M059J (cell line): ENCODE data around the gene HTRA1. TPM values are rescaled to one million over a fixed set of nuclear protein-coding genes. Genes with fewer than 3 reads are reported as not detected.

ENCODE experiments used
- DNase-seq: peaks from one replicate; pipeline ENCODE4 v3.0.0-alpha.2; 2012; ENCODE audit warnings: low read depth
- total RNA-seq: library from RNA; depleted of rRNA; stranded (reverse); fragments of >200 nt; shearing (Covaris generic); gene quantifications from 2 replicates; pipeline ENCODE4 v1.2.3, GENCODE V29; 2014

HTRA1 gene
- total RNA-seq, 1 experiment from 2014 or later, result 85.5 TPM

DNA sequence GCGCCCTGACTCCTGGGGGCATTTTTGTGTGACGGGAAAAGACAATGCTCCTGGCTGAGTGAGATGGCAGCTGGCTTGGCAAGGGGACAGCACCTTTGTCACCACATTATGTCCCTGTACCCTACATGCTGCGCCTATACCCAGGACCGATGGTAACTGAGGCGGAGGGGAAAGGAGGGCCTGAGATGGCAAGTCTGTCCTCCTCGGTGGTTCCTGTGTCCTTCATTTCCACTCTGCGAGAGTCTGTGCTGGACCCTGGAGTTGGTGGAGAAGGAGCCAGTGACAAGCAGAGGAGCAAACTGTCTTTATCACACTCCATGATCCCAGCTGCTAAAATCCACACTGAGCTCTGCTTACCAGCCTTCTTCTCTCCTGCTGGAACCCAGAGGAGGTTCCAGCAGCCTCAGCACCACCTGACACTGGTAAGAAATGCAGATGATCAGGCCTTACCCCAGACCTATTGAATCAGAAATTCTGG is 6.7 kb upstream of the HTRA1 start, which contains the start of gene ARMS2:
ARMS2 (plus strand) TSS at position 51 of the 478 bp plus-strand sequence; CDS start at position 126, 75 bp downstream.
- DNase-seq, result no peak

DNA sequence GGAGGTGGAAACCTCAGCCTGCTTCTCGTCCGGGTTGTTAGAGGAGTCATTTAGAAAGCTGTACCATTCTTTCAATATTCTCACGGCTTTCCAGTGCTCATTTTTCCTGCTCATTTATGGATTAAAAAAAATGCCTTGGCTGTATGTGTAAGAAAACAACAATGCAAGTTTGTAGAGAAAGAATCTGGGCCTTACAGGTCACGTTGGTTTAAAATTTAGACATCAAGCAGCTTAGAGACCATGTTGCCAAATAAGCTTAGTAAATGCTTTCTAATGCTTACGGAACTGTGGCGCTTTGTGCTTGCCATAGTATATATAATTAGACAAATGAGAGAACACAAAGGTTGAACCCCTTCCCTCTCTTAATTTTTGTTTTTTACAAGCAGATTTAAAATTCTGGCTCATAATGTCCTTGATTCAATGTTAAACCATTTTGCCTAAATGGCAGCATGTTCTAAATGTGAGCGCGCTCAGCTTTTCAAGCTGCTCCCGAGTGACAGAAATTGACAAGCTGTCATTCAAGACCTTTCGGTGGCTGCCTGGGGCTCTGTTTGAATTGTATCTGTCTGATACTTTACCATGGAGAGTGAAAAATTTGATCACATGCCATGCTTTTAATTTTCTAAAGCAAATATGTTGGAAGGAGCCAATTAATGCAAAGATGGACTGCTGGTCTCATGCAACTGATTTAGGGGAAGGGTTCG is 5.8 kb upstream of the HTRA1 start:
- no peak for DNase-seq

DNA sequence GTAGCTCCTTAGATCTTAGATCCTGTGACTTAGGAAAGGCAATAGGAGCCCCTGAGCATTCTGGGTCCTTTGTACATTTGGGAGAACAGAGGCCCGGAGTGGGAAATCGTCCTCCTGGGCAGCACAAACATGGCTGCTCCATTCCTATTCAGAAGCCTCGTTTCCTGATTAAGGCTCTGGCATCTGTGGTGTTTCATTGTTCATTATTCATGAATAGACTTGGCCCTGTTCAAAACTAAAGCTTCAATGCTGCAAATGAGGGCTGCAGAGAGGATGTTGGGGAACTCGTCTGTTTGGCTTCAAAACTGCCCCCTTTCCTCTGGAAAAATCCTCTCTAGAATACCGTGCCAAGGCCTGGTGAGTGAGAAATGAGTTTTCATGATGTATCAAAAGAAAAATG is 3.4 kb upstream of the HTRA1 start:
- DNase-seq, result no peak

DNA sequence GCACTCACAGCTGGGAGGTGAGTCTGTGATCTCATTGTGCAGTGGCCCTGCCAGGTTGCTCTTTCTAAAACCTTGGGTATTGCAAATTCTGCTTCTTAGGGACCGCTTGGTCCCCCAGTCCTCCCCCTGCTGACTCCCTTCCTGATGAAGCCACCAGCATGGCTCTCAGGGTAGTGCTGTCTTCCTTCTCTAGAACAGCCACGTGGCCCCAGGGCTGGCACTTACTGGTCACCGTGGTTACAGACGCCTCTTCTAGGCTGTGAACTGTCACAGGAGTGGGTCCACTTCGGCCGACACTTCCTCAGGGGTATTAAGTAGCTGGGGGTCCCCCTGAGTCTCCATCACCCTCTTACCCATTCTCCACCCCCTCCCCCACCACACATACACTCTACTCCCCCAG is 2.7 kb upstream of the HTRA1 start:
- DNase-seq, result no peak

DNA sequence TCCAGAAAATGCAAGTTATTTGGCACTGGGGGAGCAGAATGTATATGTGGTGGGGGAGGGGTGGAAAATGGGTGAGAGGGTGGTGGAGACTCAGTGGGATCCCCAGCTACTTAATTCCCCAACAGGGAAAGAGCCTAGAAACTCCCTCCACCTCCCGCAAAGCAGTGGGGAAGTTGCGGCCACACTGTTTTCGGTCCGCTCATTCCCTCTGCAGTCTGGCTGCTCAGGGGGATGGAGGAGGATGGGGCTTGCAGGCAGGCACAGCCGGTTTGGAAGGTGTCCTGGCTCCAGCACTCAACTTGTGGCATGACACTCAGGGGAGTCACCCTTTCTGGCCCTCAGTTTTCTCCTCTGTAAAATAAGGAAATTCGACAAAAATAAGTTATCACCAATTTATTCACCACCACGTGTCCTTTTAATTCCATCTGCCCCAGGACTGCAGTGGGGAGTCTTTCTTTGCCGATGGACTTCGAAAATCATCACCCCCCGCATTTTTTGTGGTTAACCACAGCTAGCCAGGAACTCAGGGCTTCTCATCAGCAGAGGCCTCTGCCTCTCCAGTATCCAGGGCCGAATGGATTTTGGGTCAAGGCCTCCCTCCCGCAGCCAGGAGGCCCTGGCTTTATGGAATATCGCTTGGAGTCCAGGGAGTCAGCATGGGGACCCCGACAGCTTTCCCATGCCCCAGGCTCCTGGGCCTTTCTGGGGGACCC is 1.6 kb upstream of the HTRA1 start:
- DNase-seq, result peak; percentile 79

DNA sequence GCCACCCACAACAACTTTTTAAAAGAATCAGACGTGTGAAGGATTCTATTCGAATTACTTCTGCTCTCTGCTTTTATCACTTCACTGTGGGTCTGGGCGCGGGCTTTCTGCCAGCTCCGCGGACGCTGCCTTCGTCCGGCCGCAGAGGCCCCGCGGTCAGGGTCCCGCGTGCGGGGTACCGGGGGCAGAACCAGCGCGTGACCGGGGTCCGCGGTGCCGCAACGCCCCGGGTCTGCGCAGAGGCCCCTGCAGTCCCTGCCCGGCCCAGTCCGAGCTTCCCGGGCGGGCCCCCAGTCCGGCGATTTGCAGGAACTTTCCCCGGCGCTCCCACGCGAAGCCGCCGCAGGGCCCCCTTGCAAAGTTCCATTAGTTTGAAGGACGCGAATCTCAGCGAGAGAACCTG is 461 bp upstream of the HTRA1 start:
- DNase-seq, result no peak

DNA sequence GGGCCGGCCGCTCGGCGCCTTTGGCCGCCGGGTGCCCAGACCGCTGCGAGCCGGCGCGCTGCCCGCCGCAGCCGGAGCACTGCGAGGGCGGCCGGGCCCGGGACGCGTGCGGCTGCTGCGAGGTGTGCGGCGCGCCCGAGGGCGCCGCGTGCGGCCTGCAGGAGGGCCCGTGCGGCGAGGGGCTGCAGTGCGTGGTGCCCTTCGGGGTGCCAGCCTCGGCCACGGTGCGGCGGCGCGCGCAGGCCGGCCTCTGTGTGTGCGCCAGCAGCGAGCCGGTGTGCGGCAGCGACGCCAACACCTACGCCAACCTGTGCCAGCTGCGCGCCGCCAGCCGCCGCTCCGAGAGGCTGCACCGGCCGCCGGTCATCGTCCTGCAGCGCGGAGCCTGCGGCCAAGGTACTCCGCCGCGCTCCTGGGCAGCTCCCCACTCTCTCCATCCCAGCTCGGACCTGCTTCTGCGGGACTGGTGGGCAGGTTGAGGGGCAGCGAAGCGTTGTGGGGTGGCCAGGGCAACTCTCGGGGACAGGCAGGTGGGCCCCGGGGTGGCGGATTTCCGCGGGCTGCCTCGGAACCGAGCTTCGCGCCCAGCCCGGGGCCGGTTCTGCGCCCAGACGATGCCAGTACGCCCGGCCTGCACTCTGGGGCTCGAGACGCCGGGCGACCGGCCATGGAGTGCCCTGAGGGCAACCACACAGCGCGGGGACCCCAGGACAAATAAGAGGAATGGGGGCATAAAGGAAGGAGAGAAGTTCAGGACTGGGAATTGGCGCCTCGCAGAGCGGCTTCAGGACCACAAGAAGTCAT is 578 bp downstream of the HTRA1 start:
- DNase-seq, result peak; percentile 31

DNA sequence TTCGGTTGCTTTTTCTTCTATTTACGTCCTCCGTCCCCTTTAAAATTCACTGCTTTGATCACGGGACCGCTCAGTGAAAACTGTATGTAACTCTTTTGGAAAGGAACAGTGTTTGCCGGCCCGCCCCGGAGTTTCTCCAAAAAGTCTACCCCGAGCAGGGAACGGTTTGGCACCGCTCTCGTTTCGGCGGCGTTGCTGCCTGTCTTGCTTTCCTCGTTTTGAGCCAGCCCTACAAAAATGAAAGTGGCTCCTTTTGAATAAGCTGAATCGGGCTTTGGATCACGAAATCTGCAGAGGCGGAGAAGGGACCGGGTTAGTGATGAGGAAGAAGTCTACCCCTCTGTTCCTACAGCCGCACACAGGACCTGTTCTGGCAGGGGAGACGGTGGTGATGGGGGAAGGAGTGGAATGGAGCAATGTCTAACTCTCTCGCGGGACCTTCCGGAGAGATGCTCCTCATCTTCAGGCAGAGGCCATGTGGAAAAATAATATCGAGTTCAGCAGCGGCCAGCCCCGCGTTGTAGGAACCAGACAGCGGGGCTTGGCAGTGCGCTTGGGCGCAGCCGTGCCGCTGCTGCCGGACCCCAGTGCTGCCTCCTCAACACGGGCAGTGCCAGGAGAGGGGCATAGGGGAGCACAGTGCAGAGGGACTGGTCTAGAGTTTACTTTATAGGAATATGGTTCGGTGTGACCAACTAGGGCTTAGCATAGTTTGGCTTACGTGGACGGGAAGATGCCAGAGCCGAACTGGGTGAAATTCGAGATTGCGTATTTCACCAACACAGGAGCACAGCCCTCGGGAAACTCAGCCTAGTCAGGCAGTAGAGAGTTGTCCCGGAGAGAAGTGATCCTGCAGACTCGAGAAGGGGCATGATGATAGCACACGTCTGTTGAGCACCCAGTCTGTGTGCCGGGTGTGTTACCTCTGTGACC is 1.4 kb downstream of the HTRA1 start:
- DNase-seq, result peak; percentile 42

DNA sequence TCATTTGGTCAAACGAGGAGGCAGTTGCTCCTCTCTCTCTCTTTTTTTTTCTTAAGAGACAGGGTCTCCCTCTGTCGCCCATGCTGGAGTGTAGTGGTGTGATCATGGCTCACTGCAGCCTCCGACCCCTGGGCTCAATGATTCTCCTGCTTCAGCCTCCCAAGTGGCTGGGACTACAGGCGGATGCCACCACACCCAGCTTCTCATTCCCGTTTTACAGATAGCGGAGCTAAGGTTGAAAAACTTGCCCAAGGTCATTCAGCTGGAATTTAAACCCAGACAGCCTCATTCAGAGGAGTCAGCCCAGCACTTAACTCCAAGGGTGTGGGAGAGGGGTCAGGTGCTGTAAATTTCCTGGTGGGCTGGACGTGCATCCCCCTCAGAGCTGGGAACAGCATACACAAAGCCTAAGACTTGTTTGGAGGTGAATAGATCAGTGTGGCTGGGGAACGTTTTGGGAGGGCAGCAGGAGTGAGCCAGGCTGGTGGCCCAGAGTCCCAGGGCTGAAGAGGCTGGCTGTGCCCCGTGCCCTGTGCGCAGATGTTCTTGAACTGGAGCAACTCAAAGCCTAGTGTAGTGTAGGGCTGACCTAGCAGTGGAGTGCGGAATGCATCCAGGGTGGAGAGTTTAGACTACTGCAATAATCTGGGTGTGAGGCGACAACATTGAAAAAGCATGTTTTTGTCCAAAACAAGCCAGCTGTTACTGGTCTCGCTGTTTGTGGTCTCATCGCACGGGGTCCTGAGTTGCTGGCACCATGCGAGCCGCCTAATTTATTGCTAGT is 2.3 kb downstream of the HTRA1 start:
- DNase-seq, result no peak

DNA sequence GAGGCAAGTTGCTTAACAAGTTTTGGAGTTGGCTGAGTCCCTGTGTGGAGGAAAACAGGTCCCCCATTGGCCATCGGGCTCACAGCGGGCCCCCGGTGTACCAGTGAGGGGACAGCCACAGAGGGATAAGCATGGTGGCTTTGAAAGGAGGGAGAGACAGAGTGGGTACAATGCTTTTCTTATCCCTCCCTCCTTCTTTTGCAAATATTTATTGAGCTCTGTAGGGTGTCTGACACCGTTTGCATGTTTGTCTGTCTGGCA is 2.8 kb downstream of the HTRA1 start:
- DNase-seq, result no peak

DNA sequence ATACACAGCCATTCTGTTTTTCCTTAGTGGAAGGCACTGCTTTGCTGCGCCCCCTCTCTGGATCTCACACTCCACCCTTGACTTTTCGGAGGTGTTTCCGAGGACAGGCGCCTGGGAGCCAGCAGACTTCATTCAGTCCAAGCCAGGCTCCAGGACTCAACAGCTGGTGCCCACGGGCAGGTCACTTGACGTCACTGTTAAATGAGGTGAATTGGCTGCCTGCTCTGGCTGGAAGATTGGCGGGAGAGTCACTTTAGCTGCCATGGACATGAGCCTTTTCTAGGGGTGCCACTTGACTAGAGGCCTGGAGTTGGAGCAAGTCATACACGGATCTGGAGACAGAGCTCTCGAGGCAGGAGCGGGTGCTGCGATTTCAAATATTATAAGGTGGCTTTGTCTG is 3.2 kb downstream of the HTRA1 start:
- no peak for DNase-seq

DNA sequence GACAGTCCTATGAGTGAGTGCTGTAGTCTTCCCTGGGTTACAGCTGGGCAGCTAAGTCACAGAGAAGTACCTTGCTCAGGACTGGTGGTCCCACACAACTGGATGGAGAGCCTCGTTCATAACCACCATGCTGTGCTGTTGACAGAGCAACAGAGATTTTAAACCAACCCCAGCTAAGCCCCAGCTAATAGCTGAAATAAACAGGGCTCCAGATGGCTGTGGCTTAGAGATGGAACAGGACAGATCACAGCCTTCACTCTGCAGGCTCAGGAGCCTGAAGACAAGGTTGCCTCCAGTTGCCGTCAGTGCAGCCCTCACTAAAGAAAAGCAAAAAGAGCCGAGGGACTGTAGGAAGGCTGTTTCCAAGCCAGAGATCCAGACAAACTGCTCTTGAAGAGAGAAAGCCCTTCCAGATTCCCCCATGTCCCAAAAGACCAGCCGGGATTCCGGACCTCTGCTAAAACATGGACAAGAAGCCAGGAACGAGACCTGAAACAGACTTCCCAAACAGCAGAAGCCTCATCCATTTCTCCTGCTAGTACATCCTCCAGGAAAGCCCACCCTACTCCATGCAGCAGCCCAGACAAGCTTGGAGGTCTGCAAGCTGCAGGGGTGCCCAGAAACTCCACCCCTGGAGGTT is 4.2 kb downstream of the HTRA1 start:
- no peak for DNase-seq

DNA sequence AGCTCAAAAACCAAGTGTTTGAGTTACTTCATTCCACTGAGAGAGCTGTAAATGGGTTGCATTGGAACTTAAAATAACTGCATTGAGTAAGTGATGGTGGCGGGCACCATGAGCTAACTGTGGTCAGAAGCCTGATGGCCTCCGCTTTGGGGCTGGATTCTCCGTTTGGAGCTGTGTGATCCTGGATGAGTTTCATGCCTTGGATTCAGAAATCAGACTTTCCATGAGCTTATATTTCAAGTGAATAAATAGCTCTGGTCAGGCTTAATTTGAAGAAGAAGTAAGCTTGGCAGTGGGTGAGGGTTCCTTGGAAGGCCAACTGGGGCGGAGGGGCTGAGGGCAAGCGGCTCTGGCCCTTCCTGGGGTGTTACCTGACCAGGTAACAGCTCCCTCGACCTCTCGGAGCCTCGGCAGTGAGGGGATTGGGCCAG is 5.6 kb downstream of the HTRA1 start:
- DNase-seq, result no peak

DNA sequence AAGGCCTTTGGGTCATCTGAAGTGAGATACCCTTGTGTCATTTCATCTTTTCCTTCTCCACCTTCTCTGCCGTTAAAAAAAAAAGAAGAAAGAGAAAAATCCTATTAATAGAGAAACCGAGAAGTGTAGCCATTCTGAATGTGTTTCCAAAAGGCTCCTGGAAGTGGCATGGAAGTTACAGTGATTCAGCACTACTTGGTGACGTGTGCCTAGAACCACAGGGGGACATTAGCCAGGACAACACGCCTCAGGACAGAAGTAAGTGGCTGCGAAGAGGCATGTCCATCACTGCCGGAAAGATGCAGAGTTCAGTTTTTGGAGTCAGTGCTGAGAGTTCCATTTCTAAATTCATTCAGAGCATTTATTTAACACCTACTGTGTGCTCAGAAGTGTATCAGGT is 6.3 kb downstream of the HTRA1 start:
- no peak for DNase-seq

DNA sequence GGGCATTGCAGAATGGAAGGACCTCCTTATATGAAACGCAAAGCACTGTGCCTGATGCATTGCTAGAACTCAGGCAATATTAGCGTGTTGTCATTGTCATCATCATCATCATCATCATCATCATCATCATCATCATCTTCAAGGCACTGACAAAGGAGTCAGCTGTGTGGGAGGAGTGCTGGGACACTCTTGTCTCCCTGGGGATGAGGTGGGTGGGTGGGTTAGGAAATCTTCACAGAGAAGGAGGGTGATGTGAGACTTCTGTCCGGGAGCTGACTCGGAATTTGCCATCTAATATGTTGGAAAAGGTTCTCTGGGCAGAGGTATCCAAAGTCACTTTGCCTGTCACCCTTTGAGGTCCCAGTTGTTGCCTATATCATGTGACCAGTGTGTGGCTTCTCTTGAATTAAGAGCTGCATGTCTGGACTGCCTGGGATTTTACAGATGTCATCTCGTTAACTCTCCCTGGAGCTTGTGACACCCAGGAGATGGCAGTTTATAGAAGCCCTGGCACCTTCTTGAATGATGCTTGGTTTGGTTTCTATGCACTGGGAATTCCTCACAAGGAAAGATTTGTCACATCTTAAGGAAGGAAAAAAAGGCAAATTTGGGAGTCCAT is 7.1 kb downstream of the HTRA1 start:
- no peak for DNase-seq

DNA sequence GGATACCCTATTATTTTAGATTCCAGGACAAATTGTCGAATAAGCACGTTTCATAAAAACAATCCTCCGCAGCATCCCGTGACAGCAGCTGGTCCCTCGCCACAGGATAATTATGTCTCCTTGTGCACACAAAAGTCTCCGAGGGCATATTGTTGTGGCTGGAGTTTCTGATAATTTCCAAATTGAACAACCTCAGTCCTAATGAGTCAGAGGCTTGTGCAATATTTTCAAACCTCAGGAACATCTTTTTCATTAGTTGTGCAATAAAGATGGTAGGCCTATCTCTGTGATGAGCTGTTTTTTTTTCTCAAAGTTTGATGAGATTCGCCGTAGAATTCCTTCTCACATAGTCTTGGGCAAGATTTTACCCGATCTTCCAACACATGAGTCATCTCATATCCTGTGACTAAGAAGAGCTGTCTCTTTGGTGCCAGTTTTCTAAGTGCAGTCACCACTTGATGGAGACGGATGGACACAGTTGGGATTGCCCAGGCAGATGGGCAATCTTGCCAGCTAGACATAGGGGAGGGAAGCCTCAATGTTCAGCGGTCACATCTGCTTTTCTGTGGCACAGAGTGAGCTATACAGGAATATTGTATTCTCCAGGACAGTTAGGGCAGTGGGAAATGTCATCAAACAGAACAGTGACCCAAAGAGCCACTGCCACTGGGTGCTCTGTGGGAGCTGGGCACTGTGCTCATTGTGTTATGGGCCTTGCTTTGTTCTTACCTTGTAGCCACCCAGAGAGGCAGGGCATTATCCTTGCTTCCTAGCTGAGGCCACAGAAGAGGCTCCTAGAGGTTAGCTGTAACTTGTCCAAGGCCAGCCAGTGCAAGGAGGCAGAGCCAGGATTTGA is 7.8 kb downstream of the HTRA1 start:
- peak; percentile 97 for DNase-seq

DNA sequence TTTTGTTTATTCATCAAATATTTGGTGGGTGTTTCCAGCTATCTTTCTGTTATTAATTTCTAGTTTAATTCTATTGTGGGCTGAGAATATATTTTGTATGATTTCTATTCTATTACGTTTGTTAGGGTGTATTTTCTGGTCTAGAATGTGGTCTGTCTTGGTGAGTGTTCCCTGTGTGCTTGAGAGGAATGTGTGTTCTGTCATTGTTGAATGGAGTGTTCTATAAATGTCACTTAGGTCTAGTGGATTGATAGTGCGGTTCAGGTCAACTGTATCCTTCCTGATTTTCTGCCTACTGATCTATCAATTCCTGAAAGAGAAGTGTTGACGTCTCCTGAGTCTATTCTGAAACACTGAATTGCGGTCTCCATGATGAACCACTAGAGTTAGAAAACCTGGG is 8.5 kb downstream of the HTRA1 start:
- DNase-seq, result no peak

DNA sequence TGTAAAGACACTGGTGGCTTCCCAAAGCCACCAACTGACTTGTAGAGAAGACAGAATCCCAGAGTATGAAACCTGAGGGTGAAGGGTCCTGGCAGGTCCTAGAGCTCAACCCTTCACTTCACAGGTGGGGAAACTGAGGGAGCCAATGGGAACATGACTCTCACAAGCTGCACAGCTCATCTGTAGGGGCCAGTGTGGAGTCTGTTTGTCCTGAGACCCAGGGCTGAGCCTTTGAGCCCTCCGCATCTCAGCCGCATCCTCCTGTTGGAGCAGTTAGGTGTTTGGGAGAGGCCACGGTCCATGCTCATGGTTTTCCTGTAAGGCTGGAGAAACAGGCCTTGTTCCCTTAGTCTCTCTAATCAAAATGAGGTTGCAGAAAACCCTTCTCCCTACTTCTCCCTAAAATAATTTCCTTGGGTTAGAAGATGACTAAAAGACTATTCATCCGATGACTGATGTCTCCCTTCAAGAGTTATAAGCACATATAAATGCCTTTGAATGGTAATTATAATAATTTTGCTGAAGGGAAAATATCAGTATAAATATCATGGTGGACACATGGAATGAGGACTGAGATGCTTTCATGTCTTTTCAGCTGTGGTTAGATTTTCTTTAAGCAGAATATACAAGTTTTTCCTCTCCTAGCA is 10.3 kb downstream of the HTRA1 start:
- DNase-seq, result no peak
